HG03175 (cell line): ENCODE data around the gene ZFP62.
"Not testable (repeated sequence)": the region's sequence is repeated elsewhere in the genome, so short reads cannot be mapped to it uniquely, and the experiment has no call there.

Experiments
- ATAC-seq: cut with Tn5 transposase; IDR thresholded peaks from one replicate; pipeline ENCODE4 v1.9.1; 2021; ENCODE audit warnings: mild to moderate bottlenecking, moderate library complexity; ENCODE audit not compliant: unreplicated experiment

ZFP62 gene

DNA sequence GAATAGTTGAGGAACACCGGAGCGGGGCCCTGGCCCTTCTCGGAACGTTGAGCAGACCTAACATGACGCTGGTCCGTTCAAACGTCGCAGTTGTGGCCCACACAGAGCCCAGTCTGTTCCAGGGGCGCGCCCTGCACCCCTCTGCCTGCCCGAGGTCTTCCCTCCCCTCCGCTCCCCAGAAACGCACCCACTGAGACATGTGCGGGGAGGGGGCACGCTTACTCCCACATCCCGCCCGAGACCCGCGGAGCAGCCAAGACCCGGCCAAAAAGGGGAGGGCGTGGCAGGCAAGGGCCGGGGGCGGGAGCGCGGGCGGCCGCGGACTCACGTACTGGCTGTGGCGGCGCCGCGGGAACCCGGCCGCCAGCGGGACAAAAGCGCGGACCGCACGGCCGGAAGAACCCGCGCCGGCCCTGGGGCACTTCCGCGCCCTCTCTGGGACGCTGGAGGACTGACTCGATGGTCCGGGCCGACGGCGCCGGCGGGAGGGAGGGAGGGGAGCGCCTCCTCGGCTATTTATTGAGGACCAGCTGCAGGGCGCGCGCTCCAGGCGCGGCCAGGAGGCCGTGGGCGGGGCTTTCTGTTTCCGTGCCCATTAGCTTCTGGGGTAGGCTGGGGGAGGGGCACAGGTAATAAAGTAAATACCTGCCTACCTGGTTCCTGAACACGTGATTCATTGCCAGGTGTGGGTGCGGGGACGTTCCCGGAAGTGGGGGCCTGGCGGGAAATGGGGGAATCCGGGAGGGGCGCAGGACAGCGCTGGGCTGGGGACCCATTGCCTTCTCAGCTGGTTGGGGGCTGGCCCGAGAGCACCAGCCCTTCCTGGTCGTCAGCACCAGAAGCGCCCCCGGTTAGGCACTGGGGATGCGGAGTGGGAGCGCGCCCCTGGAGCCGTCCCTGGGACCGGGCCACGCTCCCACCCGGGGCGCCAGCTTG lies at the start of gene ZFP62:
TSS of gene ZFP62 (minus strand) at position 390 of the 936 bp plus-strand sequence. CDS start at position 333, 57 bp downstream.
- peak; percentile 84 for ATAC-seq

DNA sequence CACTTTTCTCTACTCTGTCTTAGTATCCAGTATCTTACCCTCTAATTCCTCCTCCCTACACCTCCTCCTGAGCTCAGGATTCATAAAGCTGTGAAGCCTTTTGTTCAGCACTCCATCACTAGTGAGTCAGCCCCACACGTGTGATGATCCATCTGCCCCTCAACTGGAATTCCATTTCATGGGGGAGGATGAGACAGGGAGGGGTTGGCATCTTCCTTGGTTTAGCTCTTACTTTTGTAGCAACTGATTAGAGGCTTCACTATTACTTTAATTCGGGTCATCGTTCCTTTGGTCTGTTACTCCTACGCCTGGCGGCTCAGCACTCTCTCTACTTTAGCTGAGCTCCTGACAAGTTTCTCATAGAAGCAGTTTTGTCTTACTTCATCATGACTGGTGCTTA lies 49.7 kb upstream of the ZFP62 start:
- ATAC-seq, result no peak

- ATAC-seq, result no peak
Observed at GRCh38 chr5:180910182-180910581, 49.1 kb upstream of the ZFP62 start.

GRCh38 chr5:180909782-180910181 lies 48.7 kb upstream of the ZFP62 start:
- ATAC-seq, result no peak

DNA sequence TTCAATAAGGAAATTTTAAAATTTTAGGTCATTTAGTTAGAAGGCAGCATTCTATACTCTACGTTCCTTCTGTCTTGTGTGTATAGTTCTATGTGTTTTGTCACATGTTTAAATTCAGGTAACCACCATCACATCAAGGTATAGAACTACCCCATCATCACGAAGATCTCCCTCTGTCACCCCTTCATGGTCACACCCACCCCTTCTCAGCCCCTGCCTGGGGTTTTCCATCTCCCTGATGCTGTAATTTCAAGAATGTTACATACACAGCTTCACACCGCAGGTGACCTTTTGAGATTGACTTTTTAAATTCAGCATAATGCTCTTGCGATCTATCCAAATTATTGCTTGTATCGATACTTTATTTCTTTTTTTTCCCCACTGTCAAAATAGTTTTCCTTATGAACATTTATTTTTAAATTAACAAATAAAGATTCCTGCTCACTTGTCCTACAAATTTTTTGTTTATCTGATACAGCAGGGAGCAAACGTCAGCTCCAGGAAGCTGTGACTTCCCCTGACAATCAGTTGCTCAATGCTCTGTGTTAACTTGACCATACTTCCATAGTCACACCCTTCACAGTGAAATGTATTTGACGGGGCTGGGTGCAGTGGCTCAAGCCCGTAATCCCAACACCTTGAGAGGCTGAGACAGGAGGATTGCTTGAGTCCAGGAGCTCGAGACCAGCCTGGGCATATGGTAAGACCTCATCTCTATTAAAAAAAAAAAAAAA lies 48.1 kb upstream of the ZFP62 start:
- no peak for ATAC-seq

GRCh38 chr5:180908400-180908799 lies 47.3 kb upstream of the ZFP62 start:
- no peak for ATAC-seq

DNA sequence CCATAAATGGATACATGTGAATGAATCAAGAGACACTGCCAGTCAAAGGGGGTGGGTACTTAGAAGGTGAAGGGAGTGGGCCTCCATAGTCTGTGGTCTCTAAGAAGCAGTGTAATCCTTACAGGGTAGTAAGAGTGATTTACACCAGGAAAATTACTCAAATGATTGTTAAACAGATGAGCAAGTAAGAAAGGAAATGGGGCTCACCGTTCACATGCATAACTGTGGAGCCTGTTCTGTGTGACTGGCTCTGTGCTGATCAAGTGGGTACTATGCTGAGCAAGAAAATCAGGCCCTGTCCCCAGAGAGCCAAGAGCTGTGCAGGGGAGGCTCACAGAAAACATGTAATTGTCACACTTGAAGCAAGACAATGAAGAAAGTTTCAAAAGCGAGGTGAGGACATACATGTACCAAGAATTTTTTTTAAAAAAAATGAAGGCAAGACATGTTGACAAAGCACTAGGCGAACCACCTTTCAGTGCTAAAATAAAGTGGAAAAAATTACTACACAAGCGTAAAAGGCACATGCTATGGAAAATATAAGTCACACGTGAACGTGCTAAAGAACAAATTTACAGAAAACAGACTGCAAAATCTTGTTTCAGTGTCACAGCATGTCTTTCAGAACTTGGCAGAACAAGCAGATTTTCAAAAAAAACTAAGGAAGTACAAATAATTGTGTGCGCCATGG lies 40.4 kb upstream of the ZFP62 start:
- ATAC-seq, result no peak

- no peak for ATAC-seq
Observed at GRCh38 chr5:180900178-180900577, 39.1 kb upstream of the ZFP62 start.

DNA sequence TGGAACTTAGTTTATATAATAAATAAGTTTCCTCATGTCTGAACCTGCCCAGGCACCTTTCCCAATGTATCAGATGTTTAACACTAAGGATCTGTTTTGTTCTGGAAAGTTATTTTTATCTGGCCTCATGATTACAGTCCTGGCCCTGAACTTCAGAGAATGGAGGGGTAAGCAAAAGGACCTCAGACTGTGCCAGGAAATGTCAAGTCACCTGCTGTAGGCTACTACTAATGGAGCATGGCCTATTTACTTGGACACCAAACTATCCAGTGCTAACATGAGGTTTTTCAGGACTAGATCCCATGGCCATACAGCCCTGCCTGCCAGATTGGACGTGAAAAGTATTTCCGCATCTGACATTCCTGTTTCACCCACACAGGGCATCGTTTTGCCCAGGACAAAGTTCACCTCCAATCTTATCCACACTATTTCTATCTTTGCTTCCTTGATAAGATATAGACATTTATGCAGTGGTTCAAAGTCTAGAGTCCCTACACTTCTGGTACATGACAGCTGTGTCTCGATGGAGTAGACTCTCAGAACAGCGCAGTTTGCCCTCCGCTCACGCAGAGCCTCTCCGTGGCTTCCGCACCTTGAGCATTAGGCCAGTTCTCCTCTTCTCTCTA lies 37.7 kb upstream of the ZFP62 start, which contains the start of gene BTNL8:
TSS of gene BTNL8 (plus strand) at position 539 of the 626 bp plus-strand sequence. CDS start 152 bp downstream, outside the sequence.
- ATAC-seq, result no peak

GRCh38 chr5:180895330-180895729 lies 34.3 kb upstream of the ZFP62 start:
- not testable (repeated sequence) for ATAC-seq

- no peak for ATAC-seq
Observed at GRCh38 chr5:180889381-180889780, 28.3 kb upstream of the ZFP62 start.

- ATAC-seq, result not testable (repeated sequence)
Observed at GRCh38 chr5:180885845-180886529, 24.9 kb upstream of the ZFP62 start.

- ATAC-seq, result no peak
Observed at GRCh38 chr5:180875860-180876426, 14.9 kb upstream of the ZFP62 start.

GRCh38 chr5:180874804-180875582 lies 13.9 kb upstream of the ZFP62 start:
- ATAC-seq, result no peak

GRCh38 chr5:180873615-180874520 lies 12.8 kb upstream of the ZFP62 start:
- ATAC-seq, result no peak

DNA sequence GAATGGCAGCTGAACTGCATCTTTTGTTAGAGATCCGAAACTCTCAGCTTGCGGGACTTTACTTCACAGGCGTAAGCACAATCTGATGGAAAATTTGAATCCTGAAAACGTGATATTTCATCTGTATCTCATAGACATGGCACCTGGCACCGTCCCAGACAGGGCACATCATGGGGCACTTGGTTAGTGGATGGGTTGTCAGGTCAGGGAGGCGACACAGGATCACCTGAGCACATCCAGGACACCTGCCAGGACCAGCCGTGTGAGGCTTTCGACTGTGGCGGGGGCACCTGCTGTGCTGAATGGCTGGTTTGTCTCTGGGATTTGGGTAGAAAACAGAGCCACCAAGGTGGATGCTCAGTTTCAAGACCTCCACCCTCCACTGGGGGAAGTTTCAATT lies 11.3 kb upstream of the ZFP62 start:
- ATAC-seq, result no peak

DNA sequence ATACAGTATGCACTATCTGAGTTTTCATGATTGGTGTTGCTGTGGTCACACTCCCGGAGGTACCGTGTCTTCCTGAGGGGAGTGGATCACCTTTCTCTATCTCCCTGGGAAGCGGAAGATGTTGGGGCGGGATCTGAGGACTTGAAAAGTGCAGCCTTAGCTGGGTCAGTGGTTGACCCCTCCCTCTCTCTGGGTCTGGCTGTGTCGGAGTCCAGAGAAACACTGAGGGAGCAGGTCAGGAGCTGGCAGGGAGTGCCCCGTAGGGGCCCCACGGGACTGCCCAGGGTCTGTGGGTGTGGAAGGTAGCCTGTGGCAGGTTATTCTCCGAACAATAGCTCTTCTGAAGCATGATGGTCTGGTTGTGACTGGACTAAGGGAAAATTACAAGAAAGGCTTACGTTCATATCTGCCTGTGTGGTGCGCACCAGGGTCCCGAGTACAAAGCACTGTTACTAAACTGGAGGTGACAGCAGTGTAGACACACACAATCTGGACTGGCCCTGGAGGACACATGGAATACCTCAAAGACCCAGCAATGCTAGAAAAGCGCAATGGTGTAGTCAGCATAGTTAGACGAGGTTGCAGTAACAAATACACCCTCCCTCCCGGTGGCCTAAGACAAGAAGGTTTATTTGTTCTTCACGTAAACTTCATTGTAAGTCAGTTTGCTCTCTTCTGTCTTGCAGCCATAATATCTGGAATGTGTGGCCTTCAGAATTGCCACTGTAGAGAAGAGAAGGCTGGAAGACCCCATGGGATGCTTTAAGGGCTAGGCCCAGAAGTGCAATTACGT lies 9.4 kb upstream of the ZFP62 start:
- ATAC-seq, result no peak
